DOHH2 (cell line): ENCODE data around the gene NANS.

Experiments used
- CTCF ChIP-seq: fragments of 200-600 bp; sonication (generic); IDR thresholded peaks from one replicate; pipeline ENCODE4 v1.5.1; 2014; ENCODE audit warnings: antibody characterized with exemption, mild to moderate bottlenecking, low read depth, low read length; ENCODE audit not compliant: poor library complexity, severe bottlenecking
- EZH2phosphoT487 ChIP-seq: fragments of 200-600 bp; sonication (generic); IDR thresholded peaks from 2 replicates; pipeline ENCODE4 v1.6.1; 2017; ENCODE audit warnings: borderline replicate concordance, mild to moderate bottlenecking, antibody characterized with exemption, low read length, moderate library complexity, mixed read lengths

GRCh38 chr9:98009437-98009836, 47.1 kb upstream of the NANS start:
- no peak for TF ChIP-seq CTCF
- TF ChIP-seq EZH2phosphoT487 = no peak
